GM21825 (cell line): ENCODE data around the gene TUBGCP2.

Experiments used
- ATAC-seq: cut with Tn5 transposase; IDR thresholded peaks from one replicate; pipeline ENCODE4 v1.9.1; 2021; ENCODE audit warnings: mild to moderate bottlenecking, moderate library complexity; ENCODE audit not compliant: unreplicated experiment

The TUBGCP2 gene

GRCh38 chr10:133342942-133343341, 34.3 kb upstream of the TUBGCP2 start:
- no peak for ATAC-seq

DNA sequence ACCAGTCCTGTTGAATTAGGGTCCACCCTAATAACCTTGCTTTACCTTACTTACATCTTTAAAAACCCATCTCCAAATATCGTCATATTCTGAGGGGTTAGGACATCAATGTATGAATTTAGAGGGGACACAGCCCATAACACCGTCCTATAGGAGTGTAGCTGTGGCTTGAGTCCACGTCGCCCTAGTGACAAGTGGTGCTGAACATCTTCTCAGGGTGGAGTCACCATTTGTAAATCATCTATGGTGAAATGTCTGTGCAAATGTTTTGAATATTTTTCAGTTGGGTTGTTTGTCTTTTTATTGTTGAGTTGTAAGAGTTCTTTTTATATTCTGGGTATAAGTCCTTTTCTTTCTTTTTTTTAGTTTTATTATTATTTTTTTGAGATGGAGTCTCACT, 33.3 kb upstream of the TUBGCP2 start:
- ATAC-seq, result no peak

- no peak for ATAC-seq
Observed at GRCh38 chr10:133339708-133340380, 31.2 kb upstream of the TUBGCP2 start.

- no peak for ATAC-seq
Observed at GRCh38 chr10:133338080-133339071, 29.7 kb upstream of the TUBGCP2 start.

DNA sequence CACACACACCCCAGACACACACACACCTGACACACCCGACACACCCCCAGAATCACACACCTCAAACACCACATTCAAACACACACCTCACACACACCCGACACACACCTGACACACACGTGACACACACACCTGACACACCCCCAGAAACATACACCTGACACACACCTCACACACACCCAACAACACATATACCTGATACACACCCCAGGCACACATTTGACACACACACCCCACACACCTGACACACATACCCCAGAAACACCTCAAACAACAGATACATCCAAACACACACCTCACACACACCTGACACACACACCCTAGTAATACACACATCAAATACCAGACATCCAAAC, 28.7 kb upstream of the TUBGCP2 start:
- ATAC-seq, result no peak

- ATAC-seq, result no peak
Observed at GRCh38 chr10:133336577-133337369, 28.1 kb upstream of the TUBGCP2 start, which contains the start of gene CALY. Gene CALY (minus strand): TSS chr10:133336896. CDS start chr10:133328989, 7,907 bp downstream.

DNA sequence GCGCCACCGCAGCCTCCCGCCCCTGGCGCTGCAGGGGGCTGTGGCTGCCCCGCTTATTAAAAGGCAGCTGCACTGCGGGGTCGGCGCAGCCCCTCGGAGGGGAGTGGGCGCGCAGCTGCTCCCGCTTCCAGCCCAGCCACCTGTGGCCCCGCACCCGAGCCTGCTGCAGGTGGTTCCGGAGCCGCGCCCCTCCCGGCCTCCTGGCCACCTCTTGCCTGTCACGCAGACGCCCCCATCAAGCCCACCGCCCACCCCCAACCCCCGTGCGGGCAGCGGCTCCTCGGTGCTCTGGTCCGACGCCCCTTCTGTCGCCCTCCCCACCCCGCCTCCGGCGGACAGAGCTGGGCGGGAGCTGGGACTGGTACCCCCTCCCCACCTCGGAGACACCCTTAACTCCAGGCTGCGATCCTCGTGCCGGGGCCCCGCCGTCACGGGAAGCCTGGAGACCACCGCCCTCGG, 27.5 kb upstream of the TUBGCP2 start:
- no peak for ATAC-seq

DNA sequence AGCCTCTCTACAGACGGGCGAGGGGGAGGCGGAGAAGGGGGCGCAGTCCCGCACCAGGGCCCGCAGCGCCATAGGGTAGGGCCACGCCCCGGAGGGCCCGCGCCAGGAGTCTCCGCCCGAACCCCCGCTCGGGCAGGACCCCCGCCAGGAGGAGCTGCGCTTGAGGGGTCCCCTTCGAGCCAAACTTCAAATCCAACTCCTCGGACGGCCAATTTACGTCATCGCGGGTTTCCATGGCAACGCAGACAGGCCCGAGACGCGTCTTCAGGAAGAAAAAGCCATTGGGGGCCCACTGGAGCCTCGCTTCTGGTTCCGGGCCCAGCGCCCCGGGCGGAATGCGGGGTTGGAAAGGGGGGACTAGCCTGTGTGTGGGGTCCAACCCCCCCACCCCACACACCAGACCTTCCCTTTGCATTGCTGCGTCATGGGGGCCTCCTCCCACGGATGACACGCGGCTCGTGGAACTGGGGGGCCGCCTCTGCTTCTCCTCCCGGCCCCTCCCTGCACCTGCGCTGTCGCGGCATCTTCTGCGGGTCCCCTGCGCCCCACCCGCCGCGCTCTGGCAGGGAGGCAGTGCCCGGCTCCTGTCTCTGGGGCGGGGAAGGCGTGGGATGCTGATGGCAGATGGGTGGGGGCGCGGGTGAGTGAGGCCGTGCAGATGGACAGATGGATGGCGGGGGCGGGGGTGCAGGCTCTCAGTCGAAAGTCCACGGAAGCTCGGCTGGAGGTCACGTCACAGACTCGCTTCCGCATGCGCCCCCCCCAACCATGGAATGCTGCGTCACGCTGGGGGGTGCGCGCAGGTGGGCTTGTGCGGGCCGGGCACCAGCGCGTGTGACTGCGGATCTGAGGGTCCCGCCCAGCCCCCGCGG, 26.8 kb upstream of the TUBGCP2 start:
- ATAC-seq, result no peak

- ATAC-seq, result no peak
Observed at GRCh38 chr10:133334503-133335245, 26.0 kb upstream of the TUBGCP2 start.

- no peak for ATAC-seq
Observed at GRCh38 chr10:133332936-133333699, 24.4 kb upstream of the TUBGCP2 start.

GRCh38 chr10:133329491-133330202, 21.0 kb upstream of the TUBGCP2 start:
- ATAC-seq, result peak; percentile 86

DNA sequence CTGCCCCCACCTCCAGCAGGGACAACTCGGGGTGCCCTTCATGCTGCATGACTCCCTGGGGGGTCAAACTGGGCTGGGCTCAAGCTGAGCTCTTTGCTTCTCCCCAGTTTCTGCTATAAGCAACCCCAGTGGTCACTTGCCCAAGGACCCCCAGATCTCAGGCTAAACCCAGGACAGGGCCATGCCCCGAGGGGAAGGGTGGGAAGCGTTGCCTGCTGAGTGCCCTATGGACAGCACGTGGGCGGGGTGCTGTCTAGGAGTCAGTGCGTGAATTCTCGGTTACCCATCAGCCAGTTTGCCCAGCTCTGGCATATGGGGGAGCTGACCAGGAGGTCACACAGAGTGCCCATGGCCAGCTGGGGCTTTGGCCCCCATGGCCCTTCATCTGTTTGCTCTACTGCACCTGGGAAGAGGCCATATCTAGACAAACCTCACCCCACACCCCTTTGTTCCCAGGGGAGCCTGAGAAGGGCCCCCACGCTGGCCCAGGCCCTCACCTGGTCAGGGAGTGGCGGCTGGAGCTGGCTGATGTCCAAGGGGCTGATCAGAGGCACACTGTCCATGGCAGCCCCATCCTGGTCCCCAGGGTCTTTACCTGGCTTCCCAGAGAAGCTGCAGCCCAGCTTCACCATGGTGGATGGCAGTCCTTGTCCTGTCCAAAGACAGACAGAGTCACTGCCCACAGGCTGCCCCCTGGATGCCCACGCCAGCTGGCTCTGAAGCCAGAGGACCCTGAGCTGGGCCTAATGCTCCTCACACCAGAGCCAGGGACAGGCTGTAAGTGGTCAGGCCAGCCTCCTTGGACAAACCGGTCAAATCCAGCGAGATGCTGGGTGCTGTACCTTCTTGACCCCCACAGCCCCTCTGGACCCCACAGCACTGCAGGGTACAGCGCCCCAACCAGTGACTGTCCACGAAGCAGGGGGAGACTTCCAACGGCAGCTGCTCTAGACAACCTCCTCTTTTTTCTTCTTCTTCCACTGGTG, 20.0 kb upstream of the TUBGCP2 start:
- no peak for ATAC-seq

DNA sequence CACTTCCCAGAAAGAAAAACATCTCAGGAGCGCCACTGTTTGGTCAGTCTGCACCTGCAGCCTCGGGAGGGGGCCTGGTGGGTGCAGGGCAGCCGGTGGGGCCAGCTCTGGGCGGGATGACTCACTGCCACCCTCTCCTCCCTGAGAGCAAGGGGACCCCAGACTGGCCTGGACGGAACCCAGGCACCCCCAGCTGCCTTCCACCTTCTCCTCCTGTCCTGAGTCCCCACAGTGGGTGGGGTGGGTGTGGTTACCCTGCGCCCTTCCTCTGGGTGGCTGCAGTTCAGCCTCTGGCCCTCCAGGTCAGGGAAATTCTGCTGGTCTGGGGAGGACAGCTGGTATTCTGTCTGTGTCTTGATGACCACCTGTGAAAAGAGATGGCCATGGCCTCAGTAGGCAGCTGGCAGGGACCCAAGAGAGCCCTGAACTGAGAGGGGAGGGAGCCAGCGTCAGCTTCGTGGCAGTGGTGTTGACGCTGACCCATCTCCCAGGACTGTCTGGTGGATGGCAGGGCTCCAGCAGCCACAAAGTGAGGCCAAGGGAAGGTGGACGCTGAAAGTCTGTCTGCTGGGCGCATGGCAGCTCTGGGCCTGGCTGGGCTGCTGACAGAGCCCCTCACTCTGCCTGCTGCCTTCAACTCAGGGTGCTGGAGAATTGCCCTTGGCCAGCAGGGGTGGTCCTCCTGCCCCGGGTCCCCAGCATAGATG, 19.1 kb upstream of the TUBGCP2 start:
- ATAC-seq, result no peak

- ATAC-seq, result no peak
Observed at GRCh38 chr10:133326745-133327650, 18.3 kb upstream of the TUBGCP2 start.

DNA sequence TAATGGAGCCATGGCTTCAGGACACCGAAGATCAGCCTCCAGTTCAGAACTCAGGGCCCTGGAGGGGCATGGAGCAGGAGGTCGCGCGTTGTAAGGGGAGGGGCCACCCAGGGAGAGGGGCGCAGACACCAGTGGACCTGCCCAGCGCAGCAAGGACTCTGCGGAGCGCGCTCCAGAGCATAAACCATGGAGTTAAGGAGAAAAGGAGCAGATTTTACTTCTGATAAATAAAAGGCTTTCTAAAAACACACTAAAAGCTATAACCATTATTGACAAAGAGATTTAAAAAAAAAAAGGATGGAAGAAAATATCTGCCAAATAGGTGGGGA, 17.5 kb upstream of the TUBGCP2 start:
- ATAC-seq, result no peak
